Measurements from ENCODE around the gene CHID1. TPM values are rescaled to one million over a fixed set of nuclear protein-coding genes. Genes with fewer than 3 reads are reported as not detected.
A peak's percentile ranks its signal among the peaks of the same experiment; 100 is the strongest.

The CHID1 gene
- total and polyA plus RNA-seq, 9 of the 15 experiments (the other 6 are each of a cell fraction or from before 2014, with no cell fraction given) = 15.1 to 108 (median 39.8) TPM

GRCh38 chr11:942823-943222 lies 32.2 kb upstream of the CHID1 start:
- H3K4me3 ChIP-seq = no peak overlapping the region
- no peaks in the 10 kb centered on the region for H3K9me1 ChIP-seq (ENCODE audit: control insufficient read depth, insufficient read depth, low read length)
- CTCF ChIA-PET (ENCODE audit: low intra/inter-chr PET ratio) = no interaction called here
- H2AFZ ChIP-seq (ENCODE audit: low read depth, low read length) = no peak overlapping the region
- in situ Hi-C loops (cut with MboI) (no loop called here), intact Hi-C loops (cut with micrococcal nuclease) (no loop called here)
- H3K4me2 ChIP-seq (ENCODE audit: insufficient read depth, low read length) = 0 out of 2 replicates have a peak overlapping the region, but pooled peaks have one; percentile 17
- H3K27me3 ChIP-seq (ENCODE audit: control insufficient read depth in 2 of 2, insufficient read depth in 2 of 2, low read length in 2 of 2) = no peaks in the 10 kb centered on the region
- ATAC-seq (peak; percentile 74), DNase-seq (ENCODE audit: extremely low read depth in 1 of 4, low spot score in 3 of 4) (no peak), FAIRE-seq (no peak)
- no peaks in the 10 kb centered on the region for H3K9me3 ChIP-seq (replicated peaks; ENCODE audit: control insufficient read depth, insufficient read depth, low read depth, low read length)
- H3K79me2 ChIP-seq (ENCODE audit: control insufficient read depth, insufficient read depth, low read length) = peaks cover 54% of the 10 kb centered on the region
- H3K9ac ChIP-seq (ENCODE audit: insufficient read depth in 1 of 2, low read depth in 2 of 2, low read length in 2 of 2) = peak overlapping the region; percentile 26 to 36; a peak in 2 of 4 replicates
- BruUV-seq (replicated peaks) = no TSS peak
- peaks cover 18% of the 10 kb centered on the region; the same call in 2 of the 3 replicates for H3K36me3 ChIP-seq (ENCODE audit: control insufficient read depth, insufficient read depth, low read length)
- peak overlapping the region; percentile 60; the same call in 2 of the 3 replicates for H3K27ac ChIP-seq (ENCODE audit: extremely low read depth, low read depth, low read length)
- 53% methylated on average over 8 of the region's 9 CpGs for WGBS (ENCODE audit: insufficient coverage, low coverage, missing lambda C conversion rate)
- no peaks in the 10 kb centered on the region for H4K20me1 ChIP-seq (replicated peaks; ENCODE audit: control insufficient read depth, insufficient read depth, low read length)
- POLR2A ChIA-PET = interaction anchor here (1.3 kb wide), 1 partner anchor 10 kb away, joined by 4 read pairs; no protein-coding TSS in a partner anchor
- H3K4me1 ChIP-seq (replicated peaks in 1 of 2; ENCODE audit: control insufficient read depth in 2 of 2, insufficient read depth in 2 of 2, low read length in 2 of 2) = peaks cover 16 to 21% of the 10 kb centered on the region in 2 experiments
- TF ChIP-seq REST (IDR thresholded peaks at IDR 0.05; ENCODE audit: borderline replicate concordance) (peak; percentile 58), REST (CRISPR knock-in tag; IDR thresholded peaks at IDR 0.05; ENCODE audit: low read depth) (no peak), EP400 (IDR thresholded peaks at IDR 0.05) (peak; percentile 43; the same call in 1 of the 2 replicates), FUS (optimal IDR thresholded peaks at IDR 0.05; ENCODE audit: low read depth, low read length) (no peak), ZNF395 (CRISPR knock-in tag; IDR thresholded peaks at IDR 0.05) (peak; percentile 76; the same call in 1 of the 2 replicates)
